ENCODE data around the gene LRP3. TPM values are rescaled to one million over a fixed set of nuclear protein-coding genes. Genes with fewer than 3 reads are reported as not detected.

LRP3 gene
- total and polyA plus RNA-seq, 2 donors from 2014 or later: 13.9 to 23.8 TPM

GRCh38 chr19:33247441-33247819, 53.3 kb downstream of the LRP3 start:
- intact Hi-C loops (cut with DNase I): no loop called here

GRCh38 chr19:33248104-33248503, 54.0 kb downstream of the LRP3 start:
- DNase-seq (no peak), FAIRE-seq (no peak)
- intact Hi-C loops (cut with DNase I): no loop called here
- H3K9me3 ChIP-seq (ENCODE audit: control insufficient read depth in 2 of 3, insufficient read depth in 1 of 3, low read length in 3 of 3): peaks cover 0 to 7% (median 2%) of the 10 kb centered on the region in 3 donors
- no peak for TF ChIP-seq CTCF (IDR thresholded peaks at IDR 0.05; ENCODE audit: borderline replicate concordance, extremely low read depth, insufficient read depth)
- H3K9ac ChIP-seq (ENCODE audit: low read length in 3 of 3): no peak overlapping the region
- peaks cover 0 to 2% (median 0%) of the 10 kb centered on the region in 3 donors for H3K36me3 ChIP-seq (ENCODE audit: control insufficient read depth in 2 of 3, insufficient read depth in 3 of 3, low read length in 3 of 3)
- H3K4me3 ChIP-seq (ENCODE audit: low read length in 3 of 3): no peak overlapping the region
- no peaks in the 10 kb centered on the region for H3K4me1 ChIP-seq (ENCODE audit: control insufficient read depth in 2 of 3, insufficient read depth in 2 of 3, low read depth in 1 of 3, low read length in 3 of 3)
- H3K27ac ChIP-seq (ENCODE audit: low read depth in 2 of 2, low read length in 2 of 2): no peak overlapping the region
- peaks cover 2% of the 10 kb centered on the region for H3K27me3 ChIP-seq (ENCODE audit: control insufficient read depth, insufficient read depth, low read length)

More at GRCh38 chr19:33247441-33247819, 53.3 kb downstream of the LRP3 start:
- no peak for DNase-seq
- Histone ChIP-seq H3K27ac (ENCODE audit: low read depth in 2 of 2, low read length in 2 of 2) (no peak overlapping the region), H3K4me1 (ENCODE audit: control insufficient read depth in 2 of 3, insufficient read depth in 2 of 3, low read depth in 1 of 3, low read length in 3 of 3) (no peaks in the 10 kb centered on the region), H3K9me3 (ENCODE audit: control insufficient read depth in 2 of 3, insufficient read depth in 1 of 3, low read length in 3 of 3) (peaks cover 0 to 7% (median 2%) of the 10 kb centered on the region in 3 donors), H3K36me3 (ENCODE audit: control insufficient read depth in 2 of 3, insufficient read depth in 3 of 3, low read length in 3 of 3) (peaks cover 0 to 2% (median 0%) of the 10 kb centered on the region in 3 donors), H3K9ac (ENCODE audit: low read length in 3 of 3) (no peak overlapping the region), H3K4me3 (ENCODE audit: low read length in 3 of 3) (no peak overlapping the region), H3K27me3 (ENCODE audit: control insufficient read depth, insufficient read depth, low read length) (peaks cover 2% of the 10 kb centered on the region)
- TF ChIP-seq CTCF (IDR thresholded peaks at IDR 0.05; ENCODE audit: borderline replicate concordance, extremely low read depth, insufficient read depth): no peak
- no peak for FAIRE-seq

- no peak overlapping the region for H3K27ac ChIP-seq (ENCODE audit: low read depth in 2 of 2, low read length in 2 of 2)
- no peak for TF ChIP-seq CTCF (IDR thresholded peaks at IDR 0.05; ENCODE audit: borderline replicate concordance, extremely low read depth, insufficient read depth)
- peaks cover 0 to 2% (median 0%) of the 10 kb centered on the region in 3 donors for H3K36me3 ChIP-seq (ENCODE audit: control insufficient read depth in 2 of 3, insufficient read depth in 3 of 3, low read length in 3 of 3)
- peaks cover 2% of the 10 kb centered on the region for H3K27me3 ChIP-seq (ENCODE audit: control insufficient read depth, insufficient read depth, low read length)
- FAIRE-seq (no peak), DNase-seq (peak in 1 of 5 donors; percentile 68)
- H3K4me1 ChIP-seq (ENCODE audit: control insufficient read depth in 2 of 3, insufficient read depth in 2 of 3, low read depth in 1 of 3, low read length in 3 of 3): no peaks in the 10 kb centered on the region
- intact Hi-C loops (cut with DNase I): no loop called here
- H3K9ac ChIP-seq (ENCODE audit: low read length in 3 of 3): no peak overlapping the region
- H3K4me3 ChIP-seq (ENCODE audit: low read length in 3 of 3): no peak overlapping the region
- peaks cover 0 to 7% (median 2%) of the 10 kb centered on the region in 3 donors for H3K9me3 ChIP-seq (ENCODE audit: control insufficient read depth in 2 of 3, insufficient read depth in 1 of 3, low read length in 3 of 3)
Measured at GRCh38 chr19:33248553-33248953, 54.4 kb downstream of the LRP3 start.

All from kidney (tissue), 14 donors.